HG03521 (cell line): ENCODE measurements around the gene HADHB.
"Not testable (repeated sequence)": the region's sequence is repeated elsewhere in the genome, so short reads cannot be mapped to it uniquely, and the experiment has no call there.

ENCODE experiments used
- ATAC-seq: cut with Tn5 transposase; IDR thresholded peaks from one replicate; pipeline ENCODE4 v1.9.1; 2021; ENCODE audit warnings: mild to moderate bottlenecking, moderate library complexity; ENCODE audit not compliant: unreplicated experiment

HADHB gene

GRCh38 chr2:26326514-26326913, 81.8 kb downstream of the HADHB start:
- no peak for ATAC-seq

- ATAC-seq: no peak
These were observed 82.8 kb downstream of the HADHB start for GRCh38 chr2:26327291-26328272.

GRCh38 chr2:26329083-26329482, 84.3 kb downstream of the HADHB start:
- ATAC-seq: not testable (repeated sequence)

- ATAC-seq: peak; percentile 65
These were observed 85.4 kb downstream of the HADHB start for GRCh38 chr2:26330114-26330549.

GRCh38 chr2:26330604-26331003, 85.9 kb downstream of the HADHB start:
- ATAC-seq: no peak

- not testable (repeated sequence) for ATAC-seq
These were observed 86.6 kb downstream of the HADHB start for GRCh38 chr2:26331321-26331720.

- ATAC-seq: no peak
These were observed 88.6 kb downstream of the HADHB start for GRCh38 chr2:26333293-26333692.

GRCh38 chr2:26335231-26335630, 90.5 kb downstream of the HADHB start:
- no peak for ATAC-seq

GRCh38 chr2:26336719-26337118, 92.0 kb downstream of the HADHB start:
- no peak for ATAC-seq

GRCh38 chr2:26337298-26337697, 92.6 kb downstream of the HADHB start:
- no peak for ATAC-seq
